ENCODE data around the gene PRKN.

DNA sequence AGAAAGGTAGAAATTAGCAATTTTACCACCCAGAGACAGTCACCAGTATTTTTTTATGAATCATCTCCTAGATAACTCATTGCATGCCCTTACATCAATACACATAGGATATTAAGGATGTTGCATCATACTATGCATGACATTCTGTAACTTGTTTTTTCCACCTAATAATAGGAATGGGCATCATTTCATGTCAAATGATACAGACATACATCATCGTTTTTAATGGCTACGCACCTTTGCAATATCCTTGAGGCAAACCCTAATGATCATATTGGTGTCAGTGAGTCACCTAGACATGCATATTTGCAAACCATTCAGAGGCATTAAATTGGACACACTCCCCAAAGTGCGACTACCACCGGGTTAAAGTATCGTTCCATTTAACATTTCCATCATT is 1144.0 kb downstream of the PRKN start:
- TF ChIP-seq EZH2 (IDR thresholded peaks at IDR 0.05; ENCODE audit: borderline replicate concordance, low read depth, low read length, poor library complexity, severe bottlenecking) (no peak), CTCF (conservative IDR thresholded peaks at IDR 0.05; ENCODE audit: low read depth, low read length) (no peak)

Measured in A673 (cell line).